OCI-LY3 (cell line): ENCODE results near the gene GPAM.

ENCODE experiments used
- H2AFZ ChIP-seq: fragments of 200-600, 300-600 bp; shearing (Covaris generic); 2 replicates; pipeline ENCODE4 v1.6.0; 2014; ENCODE audit warnings: antibody characterized with exemption, low read depth, low read length
- H3K27ac ChIP-seq: fragments of 200-600, 300-600 bp; sonication (generic); 2 replicates; pipeline ENCODE4 v1.5.1; 2014; ENCODE audit warnings: mild to moderate bottlenecking, low read length, moderate library complexity, mixed read lengths
- H3K27me3 ChIP-seq: fragments of 200-600, 300-600 bp; sonication (generic); 2 replicates; pipeline ENCODE4 v1.6.1; 2014; ENCODE audit warnings: low read depth, low read length, mixed read lengths
- H3K36me3 ChIP-seq: fragments of 200-600, 300-600 bp; sonication (generic); replicated peaks from 2 replicates; pipeline ENCODE3; 2014; ENCODE audit warnings: low read depth, low read length, mixed read lengths
- H3K4me1 ChIP-seq: fragments of 300-600, 200-600 bp; sonication (generic); 2 replicates; pipeline ENCODE4 v1.6.1; 2014; ENCODE audit warnings: low read length, mixed read lengths
- H3K4me2 ChIP-seq: fragments of 200-600, 300-600 bp; sonication (generic); 2 replicates; pipeline ENCODE4 v1.6.1; 2014; ENCODE audit warnings: low read length, mixed read lengths
- H3K4me3 ChIP-seq: fragments of 300-600, 200-600 bp; sonication (generic); 2 replicates; pipeline ENCODE4 v1.5.1; 2014; ENCODE audit warnings: antibody characterized with exemption, mild to moderate bottlenecking, low read length, moderate library complexity
- H3K79me2 ChIP-seq: fragments of 300-600, 200-600 bp; shearing (Covaris generic); 2 replicates; pipeline ENCODE4 v1.6.1; 2014; ENCODE audit warnings: mild to moderate bottlenecking, low read length, mixed read lengths
- H3K9ac ChIP-seq: fragments of 300-600, 200-600 bp; shearing (Covaris generic); 2 replicates; pipeline ENCODE4 v1.6.0; 2014; ENCODE audit warnings: mild to moderate bottlenecking, low read length, moderate library complexity
- H3K9me3 ChIP-seq: fragments of 200-600, 300-600 bp; shearing (Covaris generic); 2 replicates; pipeline ENCODE4 v1.6.1; 2014; ENCODE audit warnings: low read length, mixed read lengths; ENCODE audit not compliant: insufficient read depth
- H4K20me1 ChIP-seq: fragments of 200-600, 300-600 bp; sonication (generic); 2 replicates; pipeline ENCODE4 v1.6.1; 2016; ENCODE audit warnings: low read length, mixed read lengths; ENCODE audit not compliant: insufficient read depth
- EZH2phosphoT487 ChIP-seq: fragments of 200-600 bp; shearing (Covaris generic); IDR thresholded peaks from 2 replicates; pipeline ENCODE4 v1.6.1; 2018; ENCODE audit warnings: antibody characterized with exemption, mixed run types, low read depth
- TF ChIP-seq, protein P1 (sequence below): fragments of 200-600, 300-600 bp; sonication (generic); IDR thresholded peaks from 2 replicates; pipeline ENCODE4 v1.5.1; 2014; ENCODE audit warnings: antibody characterized with exemption, low read length, low read depth

GPAM gene

DNA sequence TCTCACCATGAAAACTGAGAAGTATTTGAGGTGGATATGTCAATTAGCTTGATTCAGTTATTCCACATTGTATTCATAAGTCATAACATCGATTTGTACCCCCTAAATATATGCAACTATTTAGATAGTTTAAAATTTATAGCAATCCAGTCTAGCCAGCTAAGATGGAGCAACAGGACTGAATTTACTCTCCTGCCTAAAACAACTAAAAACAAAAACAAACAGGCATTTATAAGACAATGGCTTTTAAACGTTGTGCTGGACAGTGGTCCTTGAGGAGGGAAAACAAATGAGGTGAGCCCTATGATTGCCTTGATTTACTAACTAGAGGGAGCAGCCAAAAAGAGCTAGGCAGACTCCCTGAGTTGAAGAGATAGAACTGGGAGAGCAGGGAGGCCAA lies 814 bp upstream of the GPAM start:
- Histone ChIP-seq H3K4me3 (peak overlapping the region; percentile 98), H3K9ac (peak overlapping the region; percentile 78), H3K79me2 (peaks cover 9% of the 10 kb centered on the region; the same call in 1 of the 2 replicates), H3K27me3 (no peaks in the 10 kb centered on the region), H3K4me2 (peak overlapping the region; percentile 87), H3K36me3 (no peaks in the 10 kb centered on the region), H3K4me1 (peaks cover 10% of the 10 kb centered on the region; the same call in 1 of the 2 replicates), H4K20me1 (no peaks in the 10 kb centered on the region), H3K27ac (no peak overlapping the region), H3K9me3 (no peaks in the 10 kb centered on the region), H2AFZ (peak overlapping the region; percentile 79; the same call in 1 of the 2 replicates)
- TF ChIP-seq EZH2phosphoT487 = no peak
- TF ChIP-seq, protein P1, sequence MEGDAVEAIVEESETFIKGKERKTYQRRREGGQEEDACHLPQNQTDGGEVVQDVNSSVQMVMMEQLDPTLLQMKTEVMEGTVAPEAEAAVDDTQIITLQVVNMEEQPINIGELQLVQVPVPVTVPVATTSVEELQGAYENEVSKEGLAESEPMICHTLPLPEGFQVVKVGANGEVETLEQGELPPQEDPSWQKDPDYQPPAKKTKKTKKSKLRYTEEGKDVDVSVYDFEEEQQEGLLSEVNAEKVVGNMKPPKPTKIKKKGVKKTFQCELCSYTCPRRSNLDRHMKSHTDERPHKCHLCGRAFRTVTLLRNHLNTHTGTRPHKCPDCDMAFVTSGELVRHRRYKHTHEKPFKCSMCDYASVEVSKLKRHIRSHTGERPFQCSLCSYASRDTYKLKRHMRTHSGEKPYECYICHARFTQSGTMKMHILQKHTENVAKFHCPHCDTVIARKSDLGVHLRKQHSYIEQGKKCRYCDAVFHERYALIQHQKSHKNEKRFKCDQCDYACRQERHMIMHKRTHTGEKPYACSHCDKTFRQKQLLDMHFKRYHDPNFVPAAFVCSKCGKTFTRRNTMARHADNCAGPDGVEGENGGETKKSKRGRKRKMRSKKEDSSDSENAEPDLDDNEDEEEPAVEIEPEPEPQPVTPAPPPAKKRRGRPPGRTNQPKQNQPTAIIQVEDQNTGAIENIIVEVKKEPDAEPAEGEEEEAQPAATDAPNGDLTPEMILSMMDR = no peak

DNA sequence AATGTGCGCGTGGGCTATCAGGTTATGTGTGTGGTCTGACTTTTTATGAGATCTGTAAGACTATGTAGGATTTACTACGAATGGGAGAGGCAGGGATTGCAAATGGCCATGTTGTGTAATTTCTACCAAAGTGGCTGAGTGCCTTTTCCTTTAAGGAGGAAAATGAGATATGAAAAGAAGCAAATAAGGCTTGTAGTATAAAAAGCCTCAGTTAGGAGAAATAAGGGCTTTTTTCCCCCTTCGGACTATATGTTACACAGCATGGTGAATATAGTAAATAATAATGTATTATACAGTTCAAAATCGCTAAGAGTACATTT lies 447 bp upstream of the GPAM start:
- no peak for TF ChIP-seq EZH2phosphoT487
- TF ChIP-seq, protein P1 = no peak
- H3K27ac ChIP-seq = no peak overlapping the region
- H3K27me3 ChIP-seq = no peaks in the 10 kb centered on the region
- H3K79me2 ChIP-seq = peaks cover 9% of the 10 kb centered on the region; the same call in 1 of the 2 replicates
- H3K9ac ChIP-seq = peak overlapping the region; percentile 78
- peak overlapping the region; percentile 87 for H3K4me2 ChIP-seq
- H3K36me3 ChIP-seq = no peaks in the 10 kb centered on the region
- H4K20me1 ChIP-seq = no peaks in the 10 kb centered on the region
- H3K4me3 ChIP-seq = peak overlapping the region; percentile 98
- H2AFZ ChIP-seq = peak overlapping the region; percentile 79
- H3K9me3 ChIP-seq = no peaks in the 10 kb centered on the region
- H3K4me1 ChIP-seq = peaks cover 10% of the 10 kb centered on the region; the same call in 1 of the 2 replicates

DNA sequence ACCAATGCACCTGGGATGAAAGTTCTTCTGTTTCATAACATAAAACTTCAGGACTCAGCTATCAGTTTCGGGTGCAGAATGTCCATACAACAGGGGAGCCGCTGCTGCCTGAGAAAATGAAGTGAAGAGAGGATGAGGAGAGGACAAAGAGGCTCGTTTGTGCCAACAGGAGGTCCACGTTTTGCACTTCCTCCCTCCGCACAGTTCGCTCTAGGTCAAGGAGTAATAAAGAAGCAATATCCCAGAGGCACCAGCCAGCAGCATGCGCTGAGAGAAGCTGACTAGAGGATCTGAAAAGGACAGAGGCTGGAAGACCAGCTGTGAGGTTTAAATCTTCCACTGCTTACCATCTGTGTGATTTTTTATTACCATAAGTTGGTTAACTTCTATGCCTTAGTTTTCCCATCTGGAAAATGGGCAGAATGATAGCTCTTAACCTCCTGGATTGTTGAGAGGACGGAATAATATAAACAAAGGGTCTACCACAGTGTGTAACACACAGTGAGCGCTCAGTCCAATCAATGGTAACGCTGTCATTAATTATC lies 709 bp downstream of the GPAM start:
- Histone ChIP-seq H3K4me2 (peak overlapping the region; percentile 94), H3K9ac (peak overlapping the region; percentile 78), H3K79me2 (peaks cover 9% of the 10 kb centered on the region; the same call in 1 of the 2 replicates), H3K4me3 (peak overlapping the region; percentile 98), H3K27ac (no peak overlapping the region), H3K36me3 (peaks cover 3% of the 10 kb centered on the region), H3K27me3 (no peaks in the 10 kb centered on the region), H3K4me1 (peaks cover 10% of the 10 kb centered on the region; the same call in 1 of the 2 replicates), H2AFZ (peak overlapping the region; percentile 87), H4K20me1 (no peaks in the 10 kb centered on the region), H3K9me3 (no peaks in the 10 kb centered on the region)
- no peak for TF ChIP-seq EZH2phosphoT487
- TF ChIP-seq, protein P1 = no peak

DNA sequence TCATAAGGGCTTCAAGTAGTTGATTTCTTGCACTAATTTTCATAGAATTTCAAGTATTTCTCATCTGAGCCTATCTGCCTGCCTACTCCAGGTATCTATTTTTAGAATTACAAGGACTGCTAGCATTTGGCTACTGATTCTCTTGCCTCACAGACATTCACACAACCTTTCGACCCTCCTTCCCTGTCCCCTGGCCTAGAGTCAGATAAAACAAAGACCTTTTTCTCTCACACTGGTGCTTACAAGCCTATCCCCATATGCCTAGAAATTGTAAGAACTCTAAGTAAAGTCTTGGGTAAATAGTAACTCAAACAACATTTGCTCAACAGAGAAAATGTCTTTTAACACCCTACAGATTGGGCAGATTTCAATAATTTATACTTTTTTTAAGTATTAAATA lies 6.3 kb downstream of the GPAM start:
- Histone ChIP-seq H3K9ac (no peak overlapping the region), H3K4me2 (no peak overlapping the region), H3K36me3 (peaks cover 18% of the 10 kb centered on the region), H4K20me1 (no peaks in the 10 kb centered on the region), H3K27me3 (no peaks in the 10 kb centered on the region), H3K4me3 (no peak overlapping the region), H2AFZ (no peak overlapping the region), H3K27ac (no peak overlapping the region), H3K79me2 (no peaks in the 10 kb centered on the region), H3K9me3 (no peaks in the 10 kb centered on the region), H3K4me1 (no peaks in the 10 kb centered on the region)
- TF ChIP-seq EZH2phosphoT487 = no peak
- TF ChIP-seq, protein P1 = no peak
